Esophagus squamous epithelium (tissue), 4 donors: Measurements from ENCODE around the gene HOXA11.

Experiments used
- POLR2A ChIP-seq, 4 donors: fragments of 450-650 bp; IDR thresholded peaks; one replicate each; pipeline ENCODE4 v1.6.1; 2017; ENCODE audit warnings: antibody characterized with exemption in 4 of 4, mild to moderate bottlenecking in 4 of 4, moderate library complexity in 3 of 4
- TF ChIP-seq, protein P1 (sequence below), 6 experiments: fragments of 450-650 bp in 4 of 6; fragments of 200-600 bp in 2 of 6; sonication (generic) in 2 of 6; IDR thresholded peaks; one replicate each; pipeline ENCODE4 v1.5.1; 2016 to 2019; ENCODE audit warnings: antibody characterized with exemption in 6 of 6, mild to moderate bottlenecking in 4 of 6, moderate library complexity in 4 of 6

DNA sequence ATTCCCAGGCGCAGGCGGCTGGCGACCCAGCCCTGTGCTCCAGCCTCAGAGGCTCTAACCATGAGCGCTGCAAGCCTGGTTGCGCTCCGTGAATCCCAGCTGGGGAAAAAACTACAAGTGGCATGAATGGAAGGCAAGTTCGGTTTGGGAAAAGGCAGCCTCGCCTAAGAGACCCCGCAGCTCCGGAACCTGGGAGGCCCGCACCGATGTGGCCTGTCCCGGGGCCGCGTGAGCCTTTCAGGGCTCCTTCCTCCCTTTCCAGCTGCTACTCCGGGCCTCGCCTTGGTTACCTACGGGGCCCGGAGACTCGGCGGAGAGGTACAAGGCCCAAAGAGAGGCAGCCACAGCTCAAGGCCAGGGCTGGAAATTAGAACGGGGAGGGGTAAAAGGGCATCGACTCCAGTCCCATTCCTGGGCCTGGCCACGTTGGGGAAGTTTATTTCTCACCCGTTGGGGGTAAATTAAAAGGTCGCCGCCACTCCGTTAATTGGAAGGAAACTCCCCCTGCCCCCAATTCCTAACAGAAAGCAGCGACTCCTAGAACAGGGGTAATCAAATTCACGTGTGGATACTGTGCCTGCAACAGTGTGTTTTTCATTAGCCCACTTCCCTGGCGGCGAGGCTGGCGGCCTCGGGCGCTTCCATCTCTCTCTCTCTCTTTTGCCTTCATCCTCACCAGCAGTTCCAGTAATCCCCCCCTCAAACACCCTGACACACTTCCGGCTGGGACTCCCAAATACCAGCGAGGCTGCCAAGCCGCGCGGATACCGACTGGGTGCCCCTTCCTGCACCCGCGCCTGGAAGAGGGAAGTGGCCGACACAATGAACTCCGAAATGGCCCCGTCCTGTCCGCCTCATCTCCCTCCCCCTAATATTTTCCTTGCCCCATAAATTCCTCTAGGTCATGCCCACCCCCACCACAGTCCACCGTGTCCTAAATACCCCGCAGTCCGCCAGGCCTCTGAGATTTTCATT lies 18.2 kb downstream of the HOXA11 start:
- TF ChIP-seq, protein P1, sequence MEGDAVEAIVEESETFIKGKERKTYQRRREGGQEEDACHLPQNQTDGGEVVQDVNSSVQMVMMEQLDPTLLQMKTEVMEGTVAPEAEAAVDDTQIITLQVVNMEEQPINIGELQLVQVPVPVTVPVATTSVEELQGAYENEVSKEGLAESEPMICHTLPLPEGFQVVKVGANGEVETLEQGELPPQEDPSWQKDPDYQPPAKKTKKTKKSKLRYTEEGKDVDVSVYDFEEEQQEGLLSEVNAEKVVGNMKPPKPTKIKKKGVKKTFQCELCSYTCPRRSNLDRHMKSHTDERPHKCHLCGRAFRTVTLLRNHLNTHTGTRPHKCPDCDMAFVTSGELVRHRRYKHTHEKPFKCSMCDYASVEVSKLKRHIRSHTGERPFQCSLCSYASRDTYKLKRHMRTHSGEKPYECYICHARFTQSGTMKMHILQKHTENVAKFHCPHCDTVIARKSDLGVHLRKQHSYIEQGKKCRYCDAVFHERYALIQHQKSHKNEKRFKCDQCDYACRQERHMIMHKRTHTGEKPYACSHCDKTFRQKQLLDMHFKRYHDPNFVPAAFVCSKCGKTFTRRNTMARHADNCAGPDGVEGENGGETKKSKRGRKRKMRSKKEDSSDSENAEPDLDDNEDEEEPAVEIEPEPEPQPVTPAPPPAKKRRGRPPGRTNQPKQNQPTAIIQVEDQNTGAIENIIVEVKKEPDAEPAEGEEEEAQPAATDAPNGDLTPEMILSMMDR (IDR thresholded peaks at IDR 0.05) = no peak
- TF ChIP-seq POLR2A (IDR thresholded peaks at IDR 0.05) = no peak
